Right kidney (tissue), 1 donor: ENCODE measurements around the gene PCCA.
"Not testable (repeated sequence)": the region's sequence is repeated elsewhere in the genome, so short reads cannot be mapped to it uniquely, and the experiment has no call there.

Source experiments
- DNase-seq: peaks from one replicate; pipeline ENCODE4 v3.0.0-alpha.2; 2016

Gene PCCA

GRCh38 chr13:100138859-100139491 is 50.1 kb downstream of the PCCA start:
- DNase-seq, result no peak

- DNase-seq, result no peak
Observed at GRCh38 chr13:100139817-100140216, 50.9 kb downstream of the PCCA start.

GRCh38 chr13:100140441-100140840 is 51.5 kb downstream of the PCCA start:
- DNase-seq, result no peak

GRCh38 chr13:100141461-100141961 is 52.6 kb downstream of the PCCA start:
- not testable (repeated sequence) for DNase-seq

GRCh38 chr13:100146534-100146933 is 57.6 kb downstream of the PCCA start:
- no peak for DNase-seq

GRCh38 chr13:100147825-100148224 is 58.9 kb downstream of the PCCA start:
- no peak for DNase-seq

GRCh38 chr13:100148422-100148821 is 59.5 kb downstream of the PCCA start:
- DNase-seq, result no peak

- DNase-seq, result no peak
Observed at GRCh38 chr13:100149389-100149788, 60.5 kb downstream of the PCCA start.

- not testable (repeated sequence) for DNase-seq
Observed at GRCh38 chr13:100150711-100151110, 61.8 kb downstream of the PCCA start.

GRCh38 chr13:100154842-100155416 is 66.0 kb downstream of the PCCA start:
- DNase-seq, result no peak

- no peak for DNase-seq
Observed at GRCh38 chr13:100156788-100157187, 67.9 kb downstream of the PCCA start.

GRCh38 chr13:100158569-100158968 is 69.7 kb downstream of the PCCA start:
- DNase-seq, result no peak

- no peak for DNase-seq
Observed at GRCh38 chr13:100159584-100159983, 70.7 kb downstream of the PCCA start.

- no peak for DNase-seq
Observed at GRCh38 chr13:100160450-100160849, 71.6 kb downstream of the PCCA start.

- no peak for DNase-seq
Observed at GRCh38 chr13:100163375-100163774, 74.5 kb downstream of the PCCA start.

- DNase-seq, result no peak
Observed at GRCh38 chr13:100173203-100173602, 84.3 kb downstream of the PCCA start.

- not testable (repeated sequence) for DNase-seq
Observed at GRCh38 chr13:100174455-100174854, 85.6 kb downstream of the PCCA start.

GRCh38 chr13:100175078-100175802 is 86.3 kb downstream of the PCCA start:
- no peak for DNase-seq

- DNase-seq, result no peak
Observed at GRCh38 chr13:100175803-100176182, 86.9 kb downstream of the PCCA start.

GRCh38 chr13:100176801-100177400 is 88.0 kb downstream of the PCCA start:
- no peak for DNase-seq

- DNase-seq, result no peak
Observed at GRCh38 chr13:100178309-100178708, 89.4 kb downstream of the PCCA start.

- DNase-seq, result no peak
Observed at GRCh38 chr13:100179276-100179675, 90.4 kb downstream of the PCCA start.

- no peak for DNase-seq
Observed at GRCh38 chr13:100182900-100183490, 94.1 kb downstream of the PCCA start.
